Adrenal gland (tissue), 5 donors: Measurements from ENCODE around the gene ENOPH1.

Experiments used
- POLR2A ChIP-seq, 2 donors: fragments of 450-650 bp; IDR thresholded peaks; one replicate each; pipeline ENCODE4 v1.6.1; 2017; ENCODE audit warnings: antibody characterized with exemption in 2 of 2, mild to moderate bottlenecking in 2 of 2, moderate library complexity in 1 of 2
- TF ChIP-seq, protein P1 (sequence below), 6 experiments: fragments of 450-650 bp in 4 of 6; fragments of 200-600 bp in 2 of 6; sonication (generic) in 1 of 6; IDR thresholded peaks; 1 replicate in 5 of 6; 2 replicates in 1 of 6; pipeline versions ENCODE4 v1.5.1 to v1.8.0; 2016 to 2021; ENCODE audit warnings: antibody characterized with exemption in 6 of 6, mild to moderate bottlenecking in 2 of 6, moderate library complexity in 1 of 6
- donor health status: DM: no; HTN: no; CAD: no.

DNA sequence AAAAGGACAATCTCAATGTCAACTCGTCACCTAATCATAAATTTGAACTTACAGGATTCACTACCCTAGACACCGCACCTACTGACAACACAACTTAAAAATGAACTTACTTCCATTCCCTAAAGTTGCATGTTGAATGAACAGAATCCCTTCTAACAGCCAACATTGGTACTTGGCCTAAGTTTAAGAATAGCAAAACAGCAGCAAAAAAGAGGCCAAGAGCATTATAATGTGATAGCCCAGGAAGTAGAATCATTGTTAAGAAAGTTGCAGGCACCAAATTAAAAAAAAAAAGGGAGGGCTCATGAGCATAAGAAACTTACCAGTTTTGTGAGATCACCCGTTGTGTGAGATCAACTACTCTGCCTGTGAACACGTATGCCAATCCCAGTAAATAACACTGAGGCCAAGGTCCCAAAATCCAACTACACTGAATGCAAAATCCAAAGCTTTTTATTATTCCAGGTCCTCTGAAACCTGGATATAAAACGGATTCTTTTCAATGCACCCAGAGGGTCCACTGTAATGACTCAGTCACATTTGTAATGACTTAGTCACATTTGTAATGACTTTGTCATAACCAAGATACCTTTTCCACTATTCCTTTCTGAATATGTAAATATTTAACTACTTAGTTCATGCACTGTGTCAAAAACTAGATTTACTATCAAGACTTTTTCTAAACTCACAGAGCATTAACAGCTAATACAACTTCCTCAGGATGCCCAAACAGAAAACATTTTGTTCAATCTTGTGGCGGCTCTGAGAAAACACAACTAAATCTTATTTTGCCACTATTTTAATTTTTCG lies 6.9 kb upstream of the ENOPH1 start:
- TF ChIP-seq, protein P1, sequence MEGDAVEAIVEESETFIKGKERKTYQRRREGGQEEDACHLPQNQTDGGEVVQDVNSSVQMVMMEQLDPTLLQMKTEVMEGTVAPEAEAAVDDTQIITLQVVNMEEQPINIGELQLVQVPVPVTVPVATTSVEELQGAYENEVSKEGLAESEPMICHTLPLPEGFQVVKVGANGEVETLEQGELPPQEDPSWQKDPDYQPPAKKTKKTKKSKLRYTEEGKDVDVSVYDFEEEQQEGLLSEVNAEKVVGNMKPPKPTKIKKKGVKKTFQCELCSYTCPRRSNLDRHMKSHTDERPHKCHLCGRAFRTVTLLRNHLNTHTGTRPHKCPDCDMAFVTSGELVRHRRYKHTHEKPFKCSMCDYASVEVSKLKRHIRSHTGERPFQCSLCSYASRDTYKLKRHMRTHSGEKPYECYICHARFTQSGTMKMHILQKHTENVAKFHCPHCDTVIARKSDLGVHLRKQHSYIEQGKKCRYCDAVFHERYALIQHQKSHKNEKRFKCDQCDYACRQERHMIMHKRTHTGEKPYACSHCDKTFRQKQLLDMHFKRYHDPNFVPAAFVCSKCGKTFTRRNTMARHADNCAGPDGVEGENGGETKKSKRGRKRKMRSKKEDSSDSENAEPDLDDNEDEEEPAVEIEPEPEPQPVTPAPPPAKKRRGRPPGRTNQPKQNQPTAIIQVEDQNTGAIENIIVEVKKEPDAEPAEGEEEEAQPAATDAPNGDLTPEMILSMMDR (IDR thresholded peaks at IDR 0.05), result no peak
- no peak for TF ChIP-seq POLR2A (IDR thresholded peaks at IDR 0.05)
